OCI-LY7 (cell line): ENCODE measurements around the gene BSPRY. TPM values are rescaled to one million over a fixed set of nuclear protein-coding genes. Genes with fewer than 3 reads are reported as not detected.

ENCODE experiments used
- BruUV-seq: library from RNA; stranded (reverse); fragments of 400-500 nt; replicated peaks from 2 replicates; lab custom pipeline; 2021; lab: Mats Ljungman, UMichigan
- CTCF ChIA-PET: fragments of 300-600 bp; sonication (Branson Sonifier 250); formaldehyde crosslinking; loops from one replicate; lab custom pipeline; 2022; ENCODE audit warnings: antibody characterized with exemption; ENCODE audit not compliant: unreplicated experiment; lab: Charles Lee
- POLR2A ChIA-PET: fragments of 300-600 bp; sonication (Branson Sonifier 250); formaldehyde crosslinking; loops from one replicate; lab custom pipeline; 2022; ENCODE audit warnings: antibody characterized with exemption; lab: Charles Lee
- DNase-seq: peaks from one replicate; pipeline ENCODE4 v3.0.0-alpha.2; 2015; ENCODE audit warnings: low spot score
- H2AFZ ChIP-seq: fragments of 200-600 bp; sonication (generic), shearing (Covaris generic); 2 replicates; pipeline ENCODE4 v1.6.1; 2014; ENCODE audit warnings: mild to moderate bottlenecking, antibody characterized with exemption, low read length, moderate library complexity
- H3K27ac ChIP-seq: fragments of 200-600 bp; sonication (generic); 2 replicates; pipeline ENCODE4 v1.5.1; 2014; ENCODE audit warnings: mixed run types, low read depth, mild to moderate bottlenecking, moderate library complexity, low read length, inconsistent platforms; ENCODE audit not compliant: poor library complexity, severe bottlenecking
- H3K36me3 ChIP-seq: fragments of 200-600 bp; sonication (generic); 2 replicates; pipeline ENCODE4 v1.6.1; 2014; ENCODE audit warnings: mild to moderate bottlenecking, antibody characterized with exemption, low read length, moderate library complexity, mixed read lengths; ENCODE audit not compliant: insufficient read depth
- H3K4me1 ChIP-seq: fragments of 200-600 bp; sonication (generic); 2 replicates; pipeline ENCODE4 v1.5.1; 2014; ENCODE audit warnings: mild to moderate bottlenecking, low read length; ENCODE audit not compliant: insufficient read depth, poor library complexity, severe bottlenecking
- H3K4me2 ChIP-seq: fragments of 200-600 bp; sonication (generic); 2 replicates; pipeline ENCODE4 v1.6.1; 2014; ENCODE audit warnings: mild to moderate bottlenecking, low read length
- H3K4me3 ChIP-seq: fragments of 200-600 bp; sonication (generic); 2 replicates; pipeline ENCODE4 v1.5.1; 2014; ENCODE audit warnings: mild to moderate bottlenecking, low read depth, low read length; ENCODE audit not compliant: poor library complexity, severe bottlenecking
- H3K79me2 ChIP-seq: fragments of 200-600 bp; sonication (generic); 2 replicates; pipeline ENCODE4 v1.6.1; 2016; ENCODE audit warnings: low read depth, mild to moderate bottlenecking, low read length, moderate library complexity, mixed read lengths; ENCODE audit not compliant: insufficient read depth
- H3K9me2 ChIP-seq: fragments of 200-600 bp; sonication (generic); 2 replicates; pipeline ENCODE4 v1.6.1; 2016; ENCODE audit warnings: mild to moderate bottlenecking, low read length, mixed read lengths; ENCODE audit not compliant: insufficient read depth
- H3K9me3 ChIP-seq: fragments of 200-600 bp; sonication (generic); 2 replicates; pipeline ENCODE4 v1.6.1; 2014; ENCODE audit warnings: mild to moderate bottlenecking, mixed run types, low read length, mixed read lengths
- H4K20me1 ChIP-seq: fragments of 200-600 bp; sonication (generic); 2 replicates; pipeline ENCODE4 v1.6.1; 2014; ENCODE audit warnings: mild to moderate bottlenecking, antibody characterized with exemption, low read length, moderate library complexity, mixed read lengths; ENCODE audit not compliant: insufficient read depth
- EZH2phosphoT487 ChIP-seq: fragments of 200-600 bp; sonication (generic); IDR thresholded peaks from 2 replicates; pipeline ENCODE4 v1.6.1; 2018; ENCODE audit warnings: low read depth, borderline replicate concordance, mild to moderate bottlenecking, mixed run types, antibody characterized with exemption, low read length, moderate library complexity, mixed read lengths
- intact Hi-C: fragments of 100-400 bp; cut with micrococcal nuclease; formaldehyde crosslinking; loops from one replicate; pipeline ENCODE4 v1.10.0; 2022; ENCODE audit not compliant: unreplicated experiment
- total RNA-seq, 2 experiments: library from RNA; depleted of rRNA in 1 of 2; stranded (reverse); fragments of >200 nt in 1 of 2; shearing (Covaris generic) in 1 of 2; gene quantifications; 2 replicates each; pipeline ENCODE4 v1.2.3, GENCODE V29; 2014 to 2022
- TF ChIP-seq, protein P1 (sequence below): fragments of 200-600 bp; sonication (generic); conservative IDR thresholded peaks from 2 replicates; pipeline ENCODE4 v1.5.1; 2014; ENCODE audit warnings: mild to moderate bottlenecking, antibody characterized with exemption, low read length, moderate library complexity, mixed read lengths

BSPRY gene
- total RNA-seq, 2 experiments from 2014 or later = 0.54 to 0.82 TPM

- Histone ChIP-seq H3K4me3 (no peak overlapping the region), H3K27ac (no peak overlapping the region), H3K4me1 (no peaks in the 10 kb centered on the region), H4K20me1 (no peaks in the 10 kb centered on the region), H3K79me2 (no peaks in the 10 kb centered on the region), H3K9me2 (no peaks in the 10 kb centered on the region), H2AFZ (no peak overlapping the region), H3K36me3 (no peaks in the 10 kb centered on the region), H3K4me2 (no peak overlapping the region), H3K9me3 (no peaks in the 10 kb centered on the region)
- intact Hi-C loops = no loop called here
- BruUV-seq = no TSS peak
- TF ChIP-seq, protein P1, sequence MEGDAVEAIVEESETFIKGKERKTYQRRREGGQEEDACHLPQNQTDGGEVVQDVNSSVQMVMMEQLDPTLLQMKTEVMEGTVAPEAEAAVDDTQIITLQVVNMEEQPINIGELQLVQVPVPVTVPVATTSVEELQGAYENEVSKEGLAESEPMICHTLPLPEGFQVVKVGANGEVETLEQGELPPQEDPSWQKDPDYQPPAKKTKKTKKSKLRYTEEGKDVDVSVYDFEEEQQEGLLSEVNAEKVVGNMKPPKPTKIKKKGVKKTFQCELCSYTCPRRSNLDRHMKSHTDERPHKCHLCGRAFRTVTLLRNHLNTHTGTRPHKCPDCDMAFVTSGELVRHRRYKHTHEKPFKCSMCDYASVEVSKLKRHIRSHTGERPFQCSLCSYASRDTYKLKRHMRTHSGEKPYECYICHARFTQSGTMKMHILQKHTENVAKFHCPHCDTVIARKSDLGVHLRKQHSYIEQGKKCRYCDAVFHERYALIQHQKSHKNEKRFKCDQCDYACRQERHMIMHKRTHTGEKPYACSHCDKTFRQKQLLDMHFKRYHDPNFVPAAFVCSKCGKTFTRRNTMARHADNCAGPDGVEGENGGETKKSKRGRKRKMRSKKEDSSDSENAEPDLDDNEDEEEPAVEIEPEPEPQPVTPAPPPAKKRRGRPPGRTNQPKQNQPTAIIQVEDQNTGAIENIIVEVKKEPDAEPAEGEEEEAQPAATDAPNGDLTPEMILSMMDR = no peak
- no peak for TF ChIP-seq EZH2phosphoT487
- POLR2A ChIA-PET = interaction anchor here (0.7 kb wide), 1 partner anchor 1214 kb away, joined by 3 read pairs; no protein-coding TSS in a partner anchor
- CTCF ChIA-PET = no interaction called here
- no peak for DNase-seq
Observed at GRCh38 chr9:113316030-113316429, 33.3 kb upstream of the BSPRY start.

- POLR2A ChIA-PET = interaction anchor here (1.0 kb wide), 1 partner anchor 88 kb away, joined by 3 read pairs; no protein-coding TSS in a partner anchor
- no peak overlapping the region for H3K4me2 ChIP-seq
- BruUV-seq = no TSS peak
- H3K36me3 ChIP-seq = no peaks in the 10 kb centered on the region
- H4K20me1 ChIP-seq = no peaks in the 10 kb centered on the region
- no peak for DNase-seq
- no peak overlapping the region for H2AFZ ChIP-seq
- intact Hi-C loops = no loop called here
- no peaks in the 10 kb centered on the region for H3K4me1 ChIP-seq
- H3K27ac ChIP-seq = no peak overlapping the region
- no peak overlapping the region for H3K4me3 ChIP-seq
- TF ChIP-seq EZH2phosphoT487 = no peak
- TF ChIP-seq, protein P1 = no peak
- CTCF ChIA-PET = no interaction called here
- H3K9me3 ChIP-seq = no peaks in the 10 kb centered on the region
- no peaks in the 10 kb centered on the region for H3K9me2 ChIP-seq
- no peaks in the 10 kb centered on the region for H3K79me2 ChIP-seq
Observed at GRCh38 chr9:113317777-113318176, 31.6 kb upstream of the BSPRY start.

- Histone ChIP-seq H3K4me2 (no peak overlapping the region), H4K20me1 (no peaks in the 10 kb centered on the region), H3K79me2 (no peaks in the 10 kb centered on the region), H3K36me3 (no peaks in the 10 kb centered on the region), H3K9me2 (no peaks in the 10 kb centered on the region), H3K27ac (no peak overlapping the region), H3K4me1 (no peaks in the 10 kb centered on the region), H3K4me3 (no peak overlapping the region), H2AFZ (no peak overlapping the region), H3K9me3 (no peaks in the 10 kb centered on the region)
- ChIA-PET POLR2A (interaction anchor here (0.5 to 1.1 kb wide), 3 partner anchors 32 to 1605 kb away, joined by 3 to 5 read pairs (median 4); no protein-coding TSS in a partner anchor), CTCF (no interaction called here)
- no peak for DNase-seq
- intact Hi-C loops = no loop called here
- BruUV-seq = no TSS peak
- TF ChIP-seq, protein P1 = no peak
- no peak for TF ChIP-seq EZH2phosphoT487
Observed at GRCh38 chr9:113319054-113319453, 30.3 kb upstream of the BSPRY start.
